GM13976 (cell line): ENCODE results near the gene LAMA1.
A peak's percentile ranks its signal among the peaks of the same experiment; 100 is the strongest.

Experiments
- DNase-seq: peaks from one replicate; pipeline ENCODE4 v3.0.0; 2012; ENCODE audit warnings: low spot score
- in situ Hi-C: fragments of 300-500 bp; cut with MboI; formaldehyde crosslinking; loops from one replicate; pipeline ENCODE4 v1.12.0; 2022; ENCODE audit warnings: low sequenced_read_pairs, mixed read lengths, inconsistent platforms; ENCODE audit not compliant: unreplicated experiment
- TF ChIP-seq, protein P1 (sequence below): IDR thresholded peaks from 2 replicates; pipeline ENCODE4 v1.5.1; 2012; ENCODE audit warnings: borderline replicate concordance, mild to moderate bottlenecking; ENCODE audit not compliant: insufficient read depth; ENCODE audit errors: extremely low read depth, missing control alignments, control extremely low read depth

Gene LAMA1

GRCh38 chr18:7038330-7038851, 79.2 kb downstream of the LAMA1 start:
- in situ Hi-C loops = loop anchor here (10.0 kb wide), 1 partner anchor 64 kb away; no protein-coding TSS in a partner anchor
- TF ChIP-seq, protein P1, sequence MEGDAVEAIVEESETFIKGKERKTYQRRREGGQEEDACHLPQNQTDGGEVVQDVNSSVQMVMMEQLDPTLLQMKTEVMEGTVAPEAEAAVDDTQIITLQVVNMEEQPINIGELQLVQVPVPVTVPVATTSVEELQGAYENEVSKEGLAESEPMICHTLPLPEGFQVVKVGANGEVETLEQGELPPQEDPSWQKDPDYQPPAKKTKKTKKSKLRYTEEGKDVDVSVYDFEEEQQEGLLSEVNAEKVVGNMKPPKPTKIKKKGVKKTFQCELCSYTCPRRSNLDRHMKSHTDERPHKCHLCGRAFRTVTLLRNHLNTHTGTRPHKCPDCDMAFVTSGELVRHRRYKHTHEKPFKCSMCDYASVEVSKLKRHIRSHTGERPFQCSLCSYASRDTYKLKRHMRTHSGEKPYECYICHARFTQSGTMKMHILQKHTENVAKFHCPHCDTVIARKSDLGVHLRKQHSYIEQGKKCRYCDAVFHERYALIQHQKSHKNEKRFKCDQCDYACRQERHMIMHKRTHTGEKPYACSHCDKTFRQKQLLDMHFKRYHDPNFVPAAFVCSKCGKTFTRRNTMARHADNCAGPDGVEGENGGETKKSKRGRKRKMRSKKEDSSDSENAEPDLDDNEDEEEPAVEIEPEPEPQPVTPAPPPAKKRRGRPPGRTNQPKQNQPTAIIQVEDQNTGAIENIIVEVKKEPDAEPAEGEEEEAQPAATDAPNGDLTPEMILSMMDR = peak; percentile 13
- DNase-seq = no peak

- TF ChIP-seq, protein P1 = no peak
- no peak for DNase-seq
- in situ Hi-C loops = loop anchor here (10.0 kb wide), 1 partner anchor 63 kb away; no protein-coding TSS in a partner anchor
Measured at GRCh38 chr18:7037470-7037869, 80.1 kb downstream of the LAMA1 start.

DNA sequence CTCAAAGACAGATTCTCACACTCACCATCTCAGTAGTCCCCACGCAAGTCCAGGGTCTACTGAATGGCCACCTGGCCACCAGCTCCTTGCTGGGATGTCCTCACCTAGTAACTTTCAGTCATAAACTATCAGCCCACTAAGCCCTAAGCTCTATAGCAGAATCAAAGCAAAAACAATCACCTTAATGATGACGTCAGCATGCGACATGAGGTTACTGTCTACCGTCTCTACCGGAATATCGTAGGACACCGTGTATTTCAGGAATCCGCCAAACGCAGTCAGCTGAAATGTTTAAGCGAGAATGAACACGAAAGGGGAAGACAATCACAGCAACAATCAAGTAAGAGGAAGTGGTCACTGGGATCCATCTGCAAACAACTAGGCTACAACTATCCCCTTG, 81.8 kb downstream of the LAMA1 start:
- in situ Hi-C loops = loop anchor here (10.0 kb wide), 1 partner anchor 61 kb away; no protein-coding TSS in a partner anchor
- TF ChIP-seq, protein P1 = no peak
- DNase-seq = no peak

DNA sequence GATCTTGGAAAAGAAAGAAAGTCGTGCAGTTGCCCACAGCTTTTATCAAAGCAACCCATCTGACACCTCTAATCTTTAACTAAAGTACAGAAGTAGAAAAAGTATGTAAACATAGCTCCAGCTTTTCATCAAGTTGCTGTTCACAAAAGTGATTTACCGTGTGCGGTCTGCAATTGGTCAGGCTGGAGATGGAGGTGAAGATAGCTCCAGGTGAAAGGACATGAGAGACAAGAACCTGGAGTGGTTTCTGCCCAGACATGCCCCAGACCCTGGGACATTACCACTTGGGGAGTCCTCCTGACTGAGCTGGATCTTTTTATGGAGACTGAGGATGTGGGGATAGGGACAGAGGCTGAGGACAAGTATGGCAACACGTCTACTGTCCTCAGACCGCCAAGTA, 82.7 kb downstream of the LAMA1 start:
- TF ChIP-seq, protein P1 = no peak
- in situ Hi-C loops = loop anchor here (10.0 kb wide), 1 partner anchor 60 kb away; no protein-coding TSS in a partner anchor
- no peak for DNase-seq

DNA sequence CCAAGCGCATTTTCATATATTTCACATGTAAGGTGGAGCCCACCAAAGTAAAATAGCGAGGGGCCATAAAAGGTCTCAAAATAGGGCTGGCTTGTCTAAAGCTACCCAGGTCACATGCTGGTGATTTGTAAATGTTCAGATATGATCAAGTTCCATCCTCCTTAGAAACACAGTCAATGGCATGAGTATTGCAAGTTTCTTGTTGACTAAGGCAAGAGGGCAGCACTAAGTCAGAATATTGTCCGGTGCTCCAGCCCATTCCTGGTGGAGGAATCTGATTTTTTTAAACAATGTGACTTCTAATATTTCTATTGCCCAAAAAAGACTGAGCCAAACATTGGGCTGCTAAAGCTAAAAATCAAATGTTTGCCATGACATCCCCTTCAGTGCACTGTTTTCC, 85.1 kb downstream of the LAMA1 start:
- TF ChIP-seq, protein P1 = no peak
- in situ Hi-C loops = loop anchor here (10.0 kb wide), 1 partner anchor 58 kb away; no protein-coding TSS in a partner anchor
- no peak for DNase-seq

DNA sequence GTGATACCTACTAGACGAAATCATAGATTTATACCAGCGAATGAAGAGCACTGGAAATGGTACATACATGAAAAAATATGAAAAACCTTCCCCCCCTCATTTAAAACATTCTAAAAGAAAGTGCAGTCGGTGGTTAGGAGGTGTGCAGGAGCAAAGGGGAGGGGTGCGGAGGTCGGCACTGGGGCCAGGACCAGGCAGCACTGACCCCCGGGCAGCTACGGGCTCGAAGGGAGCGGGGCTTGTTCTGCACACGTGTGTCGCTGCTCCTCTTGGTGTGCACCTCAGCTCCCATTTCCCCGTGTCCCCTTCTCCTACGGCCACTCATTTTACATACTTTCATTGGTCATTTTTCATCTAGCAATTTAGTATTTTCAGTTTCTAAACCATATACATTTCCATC, 89.0 kb downstream of the LAMA1 start:
- DNase-seq = no peak
- TF ChIP-seq, protein P1 = no peak
- in situ Hi-C loops = no loop called here

DNA sequence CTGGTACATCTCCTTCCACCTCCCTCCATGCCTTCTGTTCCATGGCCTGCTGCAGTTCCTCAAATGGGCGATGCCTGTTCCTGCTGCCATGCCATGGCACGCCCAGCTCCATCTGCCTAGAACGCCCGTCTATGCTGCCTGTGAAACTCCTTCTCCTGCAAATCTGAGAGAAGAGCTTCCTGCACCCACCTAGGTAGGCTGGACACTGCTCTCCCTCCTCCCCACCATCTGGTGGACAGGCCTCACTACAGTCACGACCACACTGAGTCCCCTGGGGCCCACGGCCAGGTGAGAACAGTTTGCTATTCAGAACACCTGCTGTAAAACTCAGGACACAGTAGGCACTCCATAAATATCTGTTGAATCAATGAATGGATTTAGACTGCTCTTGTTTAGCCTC, 92.4 kb downstream of the LAMA1 start:
- no peak for DNase-seq
- in situ Hi-C loops = no loop called here
- TF ChIP-seq, protein P1 = no peak
